NCI-H82 treated with DMSO at 0.1 percent for 48 hours (cell line): Measurements from ENCODE around the gene DIDO1.

Source experiments
- DNase-seq: peaks from one replicate; lab custom pipeline; 2025; ENCODE audit not compliant: unreplicated experiment; lab: John Stamatoyannopoulos, UW

The DIDO1 gene

GRCh38 chr20:62837790-62838127 is 88.5 kb downstream of the DIDO1 start:
- no peak for DNase-seq

GRCh38 chr20:62836967-62837490 is 89.3 kb downstream of the DIDO1 start:
- DNase-seq = no peak

DNA sequence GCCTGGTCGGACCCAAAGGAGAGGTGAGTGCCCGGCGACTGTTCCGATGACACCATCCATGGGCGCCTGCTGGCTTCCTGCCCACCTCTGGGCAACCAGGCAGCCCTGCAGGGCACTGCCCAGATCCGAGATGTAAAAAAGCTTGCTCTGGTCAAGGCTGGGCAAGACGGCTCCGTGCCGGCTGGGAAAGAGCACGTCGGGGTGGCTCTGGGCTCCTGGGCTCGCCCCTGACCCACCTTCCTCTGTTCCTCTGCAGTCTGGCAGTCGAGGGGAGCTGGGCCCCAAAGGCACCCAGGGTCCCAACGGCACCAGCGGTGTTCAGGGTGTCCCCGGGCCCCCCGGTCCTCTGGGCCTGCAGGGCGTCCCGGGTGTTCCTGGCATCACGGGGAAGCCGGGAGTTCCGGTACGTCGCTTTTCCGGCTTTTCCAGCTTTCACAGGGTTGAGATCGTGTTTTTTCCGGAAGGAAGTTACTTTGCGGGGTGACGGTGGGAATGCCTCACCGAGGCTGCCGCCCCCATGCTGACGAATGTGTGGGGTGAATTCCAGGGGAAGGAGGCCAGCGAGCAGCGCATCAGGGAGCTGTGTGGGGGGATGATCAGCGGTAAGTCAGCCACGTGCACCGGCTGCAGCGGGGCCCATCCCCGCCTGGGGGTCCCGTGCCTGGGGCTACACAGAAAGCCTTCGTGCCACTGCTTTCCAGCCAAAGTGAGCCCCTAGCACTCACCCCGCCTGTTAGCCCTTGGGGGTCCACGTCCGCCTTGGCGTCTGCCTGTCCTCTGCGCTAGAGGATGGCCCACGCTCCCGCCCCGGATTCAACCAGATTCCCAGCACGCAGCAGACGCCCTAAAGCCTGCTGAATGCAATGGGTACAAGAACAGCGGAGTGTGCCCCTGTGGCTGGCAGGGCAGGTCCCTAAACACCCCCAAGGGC is 90.1 kb downstream of the DIDO1 start:
- DNase-seq = no peak

GRCh38 chr20:62834967-62835730 is 91.2 kb downstream of the DIDO1 start:
- no peak for DNase-seq

- no peak for DNase-seq
Observed at GRCh38 chr20:62832951-62833391, 93.3 kb downstream of the DIDO1 start.

- no peak for DNase-seq
Observed at GRCh38 chr20:62832212-62832922, 93.9 kb downstream of the DIDO1 start.

DNA sequence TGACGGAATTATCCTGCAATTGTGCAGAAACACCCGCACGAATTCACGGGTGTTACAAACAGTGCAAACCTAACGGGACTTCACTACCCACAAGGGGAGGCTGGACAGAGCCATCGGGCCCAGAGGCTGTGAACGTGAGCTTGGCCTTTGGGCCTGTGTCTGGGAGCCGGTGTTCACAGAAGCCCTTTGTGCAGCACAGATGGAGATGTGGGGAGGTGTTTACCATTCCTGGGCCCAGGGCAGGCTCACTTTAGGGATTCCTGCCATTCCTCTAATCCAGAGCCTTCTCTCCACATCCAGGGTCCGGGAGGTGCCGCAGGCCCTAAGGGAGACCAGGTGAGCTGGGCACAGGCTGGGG is 94.5 kb downstream of the DIDO1 start:
- no peak for DNase-seq

DNA sequence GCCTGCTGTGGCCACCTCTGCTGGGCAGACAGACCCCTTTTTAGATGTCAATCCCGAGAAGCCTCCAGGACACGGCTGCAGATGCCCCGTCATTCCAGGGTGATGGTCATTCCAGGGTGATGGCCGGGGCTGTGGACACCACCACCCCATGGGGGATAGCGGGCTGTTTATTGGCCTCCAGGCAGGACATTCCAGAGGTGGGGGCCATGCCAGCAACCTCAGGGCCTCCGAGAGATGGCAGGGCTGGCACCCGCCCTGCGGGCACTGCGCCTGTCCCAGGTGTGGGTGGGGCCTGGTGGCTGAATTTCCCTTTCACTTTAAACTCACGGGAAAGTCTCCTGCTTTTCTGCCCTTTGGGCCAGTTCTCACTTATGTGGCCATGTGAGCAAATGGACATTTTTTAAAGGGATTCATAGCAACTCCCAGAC is 94.9 kb downstream of the DIDO1 start:
- DNase-seq = no peak

DNA sequence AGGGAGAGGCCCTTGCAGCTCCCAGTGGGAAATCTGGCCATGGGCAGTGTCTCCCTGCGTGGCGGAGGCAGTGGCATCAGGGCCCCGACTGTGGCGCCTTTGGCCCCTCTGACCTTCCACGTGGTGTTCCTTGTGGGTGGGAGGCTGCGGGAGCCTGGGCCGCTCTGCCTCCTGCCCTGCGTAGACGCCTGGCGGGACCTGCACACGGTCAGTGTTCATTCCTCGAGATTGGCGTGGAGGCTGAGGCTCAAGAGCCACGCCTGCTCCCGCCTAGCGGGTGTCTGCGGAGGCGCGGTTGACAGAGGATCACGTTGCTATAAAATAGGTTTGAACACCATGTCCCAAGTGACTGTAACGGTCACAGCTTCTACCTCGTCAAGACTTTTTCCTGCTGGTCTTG is 95.5 kb downstream of the DIDO1 start:
- no peak for DNase-seq

DNA sequence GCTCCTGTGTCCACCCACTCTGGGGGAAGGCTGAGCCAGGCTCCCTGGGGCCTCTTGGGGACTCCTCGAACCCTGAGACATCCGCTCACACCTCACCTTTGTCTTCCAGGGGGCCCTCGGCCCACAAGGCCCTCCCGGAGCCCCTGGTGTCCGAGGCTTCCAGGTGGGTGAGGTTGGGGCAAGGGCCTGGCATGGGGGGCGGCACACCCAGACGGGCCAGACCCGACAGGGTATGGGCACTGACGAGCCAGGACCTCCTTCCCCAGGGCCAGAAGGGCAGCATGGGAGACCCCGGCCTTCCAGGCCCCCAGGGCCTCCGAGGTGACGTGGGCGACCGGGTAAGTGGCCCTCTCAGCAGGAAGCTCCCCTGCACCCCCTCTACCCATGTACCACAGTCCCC is 96.1 kb downstream of the DIDO1 start:
- DNase-seq = no peak

- no peak for DNase-seq
Observed at GRCh38 chr20:62829231-62830230, 96.8 kb downstream of the DIDO1 start.

GRCh38 chr20:62828511-62829230 is 97.6 kb downstream of the DIDO1 start:
- DNase-seq = no peak

DNA sequence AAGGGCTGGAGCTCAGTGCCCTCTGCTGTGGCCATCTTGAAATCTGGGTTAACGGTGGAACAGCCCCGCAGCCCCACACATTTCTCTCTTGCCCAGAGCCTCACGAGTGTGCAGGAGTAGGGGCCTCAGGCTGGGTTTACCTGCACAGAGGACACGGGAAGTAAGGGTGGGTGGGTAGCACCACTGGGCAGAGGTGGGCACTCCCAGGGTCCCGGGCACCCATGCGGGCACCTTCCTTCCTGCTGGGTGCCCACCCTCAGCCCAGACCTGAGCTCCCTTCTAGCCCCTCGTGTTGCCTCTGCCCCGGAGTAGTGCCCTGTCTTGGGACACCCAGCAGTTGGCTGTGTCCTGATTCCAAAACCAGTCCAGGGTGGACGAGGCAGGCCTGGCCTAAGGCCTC is 98.3 kb downstream of the DIDO1 start:
- no peak for DNase-seq
